ENCODE data around the gene PARVA. TPM values are rescaled to one million over a fixed set of nuclear protein-coding genes. Genes with fewer than 3 reads are reported as not detected.

The PARVA gene
- total RNA-seq, 2 donors from 2014 or later, result 32.0 to 33.7 TPM

DNA sequence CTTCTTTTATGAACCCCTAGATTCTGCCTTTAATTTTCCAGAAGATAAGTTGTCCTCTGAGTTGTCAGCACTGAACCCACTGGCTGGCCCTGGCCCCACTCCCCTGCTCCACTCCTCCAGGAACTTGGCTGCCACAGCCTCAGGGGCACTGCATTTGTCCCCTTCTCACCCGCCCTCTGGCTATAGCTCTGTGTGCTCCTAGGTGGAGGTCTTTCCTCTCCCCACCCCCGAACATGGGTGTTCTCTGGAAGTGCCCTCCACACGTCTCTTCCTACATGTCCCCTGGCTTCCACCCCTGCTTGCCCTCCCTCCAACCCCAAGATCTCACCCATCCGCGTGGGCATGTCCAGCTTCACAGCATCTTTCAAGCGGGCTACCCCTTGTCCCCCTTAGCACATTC lies 159.2 kb downstream of the PARVA start:
- TF ChIP-seq POLR2A (IDR thresholded peaks at IDR 0.05), result no peak
- TF ChIP-seq, protein P1, sequence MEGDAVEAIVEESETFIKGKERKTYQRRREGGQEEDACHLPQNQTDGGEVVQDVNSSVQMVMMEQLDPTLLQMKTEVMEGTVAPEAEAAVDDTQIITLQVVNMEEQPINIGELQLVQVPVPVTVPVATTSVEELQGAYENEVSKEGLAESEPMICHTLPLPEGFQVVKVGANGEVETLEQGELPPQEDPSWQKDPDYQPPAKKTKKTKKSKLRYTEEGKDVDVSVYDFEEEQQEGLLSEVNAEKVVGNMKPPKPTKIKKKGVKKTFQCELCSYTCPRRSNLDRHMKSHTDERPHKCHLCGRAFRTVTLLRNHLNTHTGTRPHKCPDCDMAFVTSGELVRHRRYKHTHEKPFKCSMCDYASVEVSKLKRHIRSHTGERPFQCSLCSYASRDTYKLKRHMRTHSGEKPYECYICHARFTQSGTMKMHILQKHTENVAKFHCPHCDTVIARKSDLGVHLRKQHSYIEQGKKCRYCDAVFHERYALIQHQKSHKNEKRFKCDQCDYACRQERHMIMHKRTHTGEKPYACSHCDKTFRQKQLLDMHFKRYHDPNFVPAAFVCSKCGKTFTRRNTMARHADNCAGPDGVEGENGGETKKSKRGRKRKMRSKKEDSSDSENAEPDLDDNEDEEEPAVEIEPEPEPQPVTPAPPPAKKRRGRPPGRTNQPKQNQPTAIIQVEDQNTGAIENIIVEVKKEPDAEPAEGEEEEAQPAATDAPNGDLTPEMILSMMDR (IDR thresholded peaks at IDR 0.05), result no peak
- Histone ChIP-seq H3K27ac (no peak overlapping the region), H3K36me3 (replicated peaks in 1 of 2; ENCODE audit: insufficient read depth in 1 of 2, low read depth in 2 of 2) (no peaks in the 10 kb centered on the region), H3K9me3 (no peaks in the 10 kb centered on the region), H3K4me1 (peaks cover 4% of the 10 kb centered on the region), H3K4me3 (no peak overlapping the region), H3K27me3 (no peaks in the 10 kb centered on the region)
- ATAC-seq, result no peak
- 91% methylated on average over 6 of the region's 6 CpGs for WGBS, 2 donors
- DNase-seq, result no peak
- intact Hi-C loops (cut with DNase I), result no loop called here

- 41 to 46% methylated on average over 4 to 6 of the region's 6 CpGs for WGBS, 2 donors
- Histone ChIP-seq H3K4me1 (peaks cover 4% of the 10 kb centered on the region), H3K4me3 (no peak overlapping the region), H3K9me3 (no peaks in the 10 kb centered on the region), H3K36me3 (replicated peaks in 1 of 2; ENCODE audit: insufficient read depth in 1 of 2, low read depth in 2 of 2) (no peaks in the 10 kb centered on the region), H3K27ac (no peak overlapping the region), H3K27me3 (no peaks in the 10 kb centered on the region)
- intact Hi-C loops (cut with DNase I), result no loop called here
- no peak for TF ChIP-seq POLR2A (IDR thresholded peaks at IDR 0.05)
- TF ChIP-seq, protein P1 (IDR thresholded peaks at IDR 0.05), result no peak
- DNase-seq (peak in 2 of 4 donors; percentile 27 to 36), ATAC-seq (peak; percentile 44)
These were observed 160.5 kb downstream of the PARVA start for GRCh38 chr11:12537778-12538401.

DNA sequence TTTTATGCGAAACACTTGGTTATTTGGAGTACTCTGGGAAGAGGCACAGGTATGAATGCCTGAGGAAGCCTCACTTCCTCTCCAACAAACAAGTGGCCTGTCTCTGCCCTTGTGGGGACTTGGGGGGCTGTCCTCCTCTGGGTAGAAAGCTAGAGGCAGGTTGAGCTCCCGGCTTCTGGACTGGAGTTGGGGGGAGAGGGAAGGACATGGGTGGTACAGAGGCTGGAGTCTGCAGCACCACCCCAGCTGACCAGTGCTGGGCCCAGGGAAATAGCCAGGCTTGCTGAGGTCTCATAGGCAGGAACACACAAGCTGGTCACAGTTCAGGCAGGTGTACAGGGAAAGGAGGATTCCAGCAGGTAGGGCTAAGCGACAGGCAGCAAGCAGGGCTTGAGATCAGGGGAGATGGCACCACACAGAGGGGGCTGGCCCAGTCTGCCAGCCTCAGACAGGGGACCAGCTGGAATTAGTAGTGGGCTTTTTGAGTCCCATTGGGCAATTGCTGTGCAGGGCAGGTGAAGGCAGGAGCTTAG lies 161.6 kb downstream of the PARVA start:
- Histone ChIP-seq H3K9me3 (no peaks in the 10 kb centered on the region), H3K4me1 (peaks cover 4% of the 10 kb centered on the region), H3K27ac (no peak overlapping the region), H3K36me3 (replicated peaks in 1 of 2; ENCODE audit: insufficient read depth in 1 of 2, low read depth in 2 of 2) (no peaks in the 10 kb centered on the region), H3K4me3 (no peak overlapping the region), H3K27me3 (no peaks in the 10 kb centered on the region)
- 95 to 97% methylated on average over 2 to 3 of the region's 3 CpGs for WGBS, 2 donors
- ATAC-seq (no peak), DNase-seq (no peak)
- intact Hi-C loops (cut with DNase I), result no loop called here
- no peak for TF ChIP-seq POLR2A (IDR thresholded peaks at IDR 0.05)
- TF ChIP-seq, protein P1 (IDR thresholded peaks at IDR 0.05), result no peak

- Histone ChIP-seq H3K9me3 (no peaks in the 10 kb centered on the region), H3K36me3 (replicated peaks in 1 of 2; ENCODE audit: insufficient read depth in 1 of 2, low read depth in 2 of 2) (no peaks in the 10 kb centered on the region), H3K27me3 (no peaks in the 10 kb centered on the region), H3K27ac (no peak overlapping the region), H3K4me1 (peaks cover 4% of the 10 kb centered on the region), H3K4me3 (no peak overlapping the region)
- intact Hi-C loops (cut with DNase I), result no loop called here
- 90 to 94% methylated on average over 4 of the region's 4 CpGs for WGBS, 2 donors
- DNase-seq (no peak), ATAC-seq (no peak)
- TF ChIP-seq POLR2A (IDR thresholded peaks at IDR 0.05), result no peak
- TF ChIP-seq, protein P1 (IDR thresholded peaks at IDR 0.05), result no peak
These were observed 162.2 kb downstream of the PARVA start for GRCh38 chr11:12539572-12539971.

Measured in body of pancreas (tissue), 4 donors.